Stimulated activated CD4-positive, alpha-beta T cell treated with anti-CD3 and anti-CD28 coated beads, Interleukin-12 subunit alpha, Interleukin-12 subunit beta, amount 100 ng/mL, for 24 hours (primary cell): ENCODE results near the gene PGD.
"Not testable (repeated sequence)": the region's sequence is repeated elsewhere in the genome, so short reads cannot be mapped to it uniquely, and the experiment has no call there.

Experiments
- DNase-seq, 2 experiments: peaks; one replicate each; pipeline ENCODE4 v3.0.0-alpha.2; 2020; ENCODE audit warnings: low read depth in 2 of 2

PGD gene

DNA sequence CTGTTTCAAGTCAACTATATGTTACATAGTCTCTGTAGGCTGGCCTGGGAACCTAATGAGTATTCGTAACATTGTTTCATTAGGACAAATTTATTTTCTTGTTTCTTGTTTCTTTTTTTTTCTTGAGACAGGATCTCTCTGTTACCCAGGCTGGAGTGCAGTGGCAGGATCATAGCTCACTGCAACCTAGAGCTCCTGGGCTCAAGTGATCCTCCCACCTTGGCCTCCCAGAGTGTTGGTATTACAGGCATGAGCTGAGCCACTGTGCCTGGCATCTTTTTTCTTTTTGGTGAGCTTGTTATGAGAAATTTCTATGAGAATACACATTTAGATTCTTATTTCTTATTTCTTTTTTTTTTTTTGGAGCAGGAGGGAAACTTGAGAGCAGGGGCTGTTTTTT is 38.2 kb downstream of the PGD start:
- no peak for DNase-seq

DNA sequence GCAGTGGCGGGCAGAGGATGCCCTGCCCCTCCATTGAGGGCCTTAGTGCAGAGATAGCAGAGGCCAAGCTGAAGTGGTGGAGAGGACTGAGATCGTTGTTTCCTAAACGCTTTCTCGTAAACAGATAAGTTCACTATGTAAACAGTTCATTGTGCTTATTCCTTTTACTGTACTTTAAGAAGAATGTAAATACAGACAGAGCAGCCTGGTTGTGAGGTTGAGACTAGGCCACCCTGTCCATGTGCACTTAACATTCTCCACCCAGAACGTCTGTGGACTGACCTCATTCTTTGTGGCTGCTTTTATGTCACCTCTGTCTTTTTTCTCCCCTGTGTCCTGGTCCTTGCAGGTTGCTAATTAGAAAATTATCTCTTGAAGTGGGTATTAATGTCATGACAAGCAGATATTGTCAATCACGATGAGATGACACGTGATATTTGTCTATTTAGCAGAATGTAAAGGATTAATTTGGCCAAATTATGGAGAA is 39.9 kb downstream of the PGD start:
- no peak for DNase-seq

GRCh38 chr1:10440305-10440704 is 41.4 kb downstream of the PGD start:
- no peak for DNase-seq

GRCh38 chr1:10440794-10441193 is 41.9 kb downstream of the PGD start:
- DNase-seq, result no peak

DNA sequence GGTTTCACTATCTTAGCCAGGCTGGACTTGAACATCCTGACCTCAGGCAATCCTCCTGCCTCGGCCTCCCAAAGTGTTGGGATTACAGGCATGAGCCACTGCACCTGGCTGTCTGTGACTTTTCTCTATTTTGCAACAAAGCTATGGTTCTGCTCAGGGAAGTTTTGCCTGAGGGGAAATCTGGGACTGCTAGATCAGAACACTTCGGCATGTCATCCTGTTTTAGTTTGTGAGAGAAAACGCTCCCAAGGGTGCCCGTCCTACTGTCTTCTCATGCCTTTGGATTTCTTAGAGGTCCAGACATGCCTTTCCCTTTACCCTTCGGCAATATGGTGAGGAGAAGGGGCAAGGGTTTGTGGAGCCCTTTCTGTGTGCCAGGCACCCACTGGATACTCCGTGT is 45.4 kb downstream of the PGD start:
- no peak for DNase-seq

DNA sequence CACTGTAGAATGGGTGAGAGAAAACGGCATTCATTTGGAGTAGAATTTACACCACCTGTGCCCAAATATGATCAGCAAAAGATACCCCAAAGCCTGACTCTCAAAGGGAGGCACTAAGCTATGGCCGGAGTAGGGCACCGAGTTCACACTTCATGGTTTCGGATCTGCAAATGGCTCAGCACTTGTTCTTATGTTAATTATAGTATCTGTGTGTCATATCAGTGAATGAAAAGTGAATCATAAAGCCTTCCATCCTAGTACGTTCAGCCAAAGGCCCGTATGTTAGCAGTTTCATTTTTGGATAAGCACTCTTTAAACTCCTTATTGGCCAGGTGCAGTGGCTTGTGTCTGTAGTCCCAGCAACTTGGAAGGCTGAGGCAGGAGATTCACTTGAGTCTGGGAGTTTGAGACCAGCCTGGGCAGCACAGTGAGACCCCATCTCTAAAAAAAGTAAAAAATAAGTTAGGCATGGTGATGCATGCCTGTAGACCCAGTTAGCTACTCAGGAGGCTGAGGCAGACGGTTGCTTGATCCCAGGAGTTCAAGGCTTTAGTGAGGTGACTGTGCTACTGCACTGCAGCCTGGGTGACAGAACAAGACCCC is 46.0 kb downstream of the PGD start:
- no peak for DNase-seq

DNA sequence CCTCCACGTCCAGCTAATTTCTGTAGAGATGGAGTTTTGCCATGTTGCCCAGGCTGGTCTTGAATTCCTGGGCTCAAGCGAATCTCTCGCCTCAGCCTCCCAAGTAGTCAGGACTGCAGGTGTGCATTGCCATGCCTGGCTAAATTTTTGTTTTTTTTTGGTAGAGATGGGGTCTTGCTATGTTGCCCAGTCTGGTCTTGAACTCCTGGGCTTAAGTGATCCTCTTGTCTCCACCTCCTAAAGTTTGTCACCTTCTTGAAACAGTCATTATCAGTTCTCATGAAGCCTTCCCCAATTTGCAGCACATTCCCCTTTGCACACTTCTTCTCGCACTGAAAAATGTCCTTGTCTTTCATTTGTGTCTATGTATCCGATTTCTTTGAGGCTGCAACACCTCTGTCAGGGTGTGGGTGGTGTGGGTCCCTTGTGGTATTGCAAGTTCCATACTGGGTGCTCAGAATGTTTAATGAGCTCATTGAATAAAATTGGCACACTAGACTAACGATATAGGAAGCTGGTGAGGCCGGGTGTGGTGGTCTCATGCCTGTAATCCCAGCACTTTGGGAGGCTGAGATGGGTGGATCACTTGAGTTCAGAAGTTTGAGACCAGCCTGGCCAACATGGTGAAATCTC is 48.0 kb downstream of the PGD start:
- DNase-seq, result no peak

- no peak for DNase-seq
Observed at GRCh38 chr1:10449751-10450150, 50.9 kb downstream of the PGD start, which contains the start of gene CORT. CORT (plus strand) TSS chr1:10450031; CDS start chr1:10450224, 193 bp downstream.

DNA sequence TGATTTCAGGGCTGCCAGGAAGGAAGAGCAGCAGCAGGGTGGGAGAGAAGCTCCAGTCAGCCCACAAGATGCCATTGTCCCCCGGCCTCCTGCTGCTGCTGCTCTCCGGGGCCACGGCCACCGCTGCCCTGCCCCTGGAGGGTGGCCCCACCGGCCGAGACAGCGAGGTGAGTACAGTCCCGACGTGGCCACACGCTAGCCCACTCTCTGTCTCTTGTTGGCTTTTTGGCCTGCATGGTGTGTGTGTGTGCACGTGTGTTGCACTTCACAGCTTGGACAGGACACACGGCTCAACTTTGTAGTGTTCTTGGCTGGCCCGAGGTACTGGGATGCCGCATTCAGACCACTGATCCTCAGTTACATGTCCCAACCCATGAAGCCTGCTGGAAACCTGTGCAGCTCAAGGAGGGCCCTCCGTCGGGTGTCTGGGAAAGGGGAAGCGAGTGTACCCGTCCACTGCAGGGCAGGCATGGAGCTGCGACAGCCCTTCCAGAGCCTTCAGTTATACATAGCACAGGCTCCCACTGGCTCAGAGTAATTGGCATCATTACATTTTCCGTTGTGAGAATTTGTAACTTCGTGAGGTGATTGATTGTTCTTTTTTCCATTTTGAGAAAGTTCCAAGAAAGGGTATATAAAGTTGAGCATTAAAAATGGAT is 51.4 kb downstream of the PGD start:
- DNase-seq, result no peak

DNA sequence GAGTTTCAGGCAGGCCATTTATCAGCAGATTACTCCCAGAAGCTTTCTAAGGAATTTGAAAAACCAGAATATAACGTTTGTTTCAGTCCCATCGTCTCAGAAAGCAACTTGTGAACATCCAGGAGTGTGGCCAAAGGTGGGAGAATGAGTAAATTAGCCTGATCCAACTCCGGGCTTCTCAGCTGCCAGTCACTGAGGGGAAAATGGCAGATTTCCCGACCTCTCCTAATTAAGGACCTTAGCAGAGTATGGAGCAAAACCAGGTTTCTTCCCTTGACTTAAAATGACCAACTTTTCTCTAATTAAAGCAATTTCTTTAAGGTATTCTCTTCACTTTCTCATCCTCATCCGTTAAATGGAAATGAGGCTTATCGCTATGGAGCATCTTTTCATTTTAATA is 52.0 kb downstream of the PGD start:
- DNase-seq, result no peak

DNA sequence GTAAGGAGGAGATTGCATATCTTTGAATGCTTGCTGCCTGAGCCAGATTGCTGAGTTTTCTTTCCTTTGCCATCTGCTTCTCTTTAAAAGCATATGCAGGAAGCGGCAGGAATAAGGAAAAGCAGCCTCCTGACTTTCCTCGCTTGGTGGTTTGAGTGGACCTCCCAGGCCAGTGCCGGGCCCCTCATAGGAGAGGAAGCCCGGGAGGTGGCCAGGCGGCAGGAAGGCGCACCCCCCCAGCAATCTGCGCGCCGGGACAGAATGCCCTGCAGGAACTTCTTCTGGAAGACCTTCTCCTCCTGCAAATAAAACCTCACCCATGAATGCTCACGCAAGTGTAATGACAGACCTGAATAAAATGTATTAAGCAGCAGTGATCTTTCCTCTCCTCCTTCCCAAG is 52.4 kb downstream of the PGD start:
- no peak for DNase-seq

DNA sequence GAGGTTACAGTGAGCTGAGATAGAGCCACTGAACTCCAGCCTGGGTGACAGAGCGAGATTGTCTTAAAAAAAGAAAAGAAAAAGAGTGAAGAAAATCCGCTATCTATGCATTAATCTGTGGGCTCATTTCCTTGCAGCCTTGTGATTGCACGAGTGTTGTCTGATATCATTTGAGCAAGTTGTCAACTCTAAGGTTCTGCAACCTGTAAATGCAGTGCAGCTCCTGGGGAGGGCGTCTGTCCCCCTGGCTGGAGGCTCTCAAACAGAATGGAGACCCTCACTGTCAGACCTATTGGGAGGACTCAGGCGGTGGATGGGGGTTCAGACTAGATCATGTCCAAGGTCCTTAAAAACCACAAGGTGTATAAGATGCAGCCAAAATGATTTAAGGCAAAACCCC is 57.2 kb downstream of the PGD start:
- DNase-seq, result no peak

DNA sequence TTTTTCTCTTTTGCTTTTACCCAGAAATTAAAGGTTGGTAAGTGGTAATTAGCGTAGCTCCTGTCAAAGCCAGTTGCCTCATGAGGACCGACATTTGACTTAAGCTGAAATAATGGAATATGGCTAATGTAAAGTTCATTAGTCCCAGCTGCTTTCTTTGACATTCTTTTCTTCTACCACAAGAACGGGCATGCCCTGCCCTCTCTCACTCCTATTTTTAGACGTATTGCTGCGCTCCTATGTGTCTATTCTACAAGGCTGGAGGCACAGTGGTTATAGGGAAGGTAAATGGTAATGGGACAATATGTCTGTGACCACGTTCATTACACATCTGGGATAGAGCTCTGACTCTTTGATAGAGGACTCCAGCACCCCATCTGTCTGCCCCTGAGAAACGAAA is 57.8 kb downstream of the PGD start:
- no peak for DNase-seq

DNA sequence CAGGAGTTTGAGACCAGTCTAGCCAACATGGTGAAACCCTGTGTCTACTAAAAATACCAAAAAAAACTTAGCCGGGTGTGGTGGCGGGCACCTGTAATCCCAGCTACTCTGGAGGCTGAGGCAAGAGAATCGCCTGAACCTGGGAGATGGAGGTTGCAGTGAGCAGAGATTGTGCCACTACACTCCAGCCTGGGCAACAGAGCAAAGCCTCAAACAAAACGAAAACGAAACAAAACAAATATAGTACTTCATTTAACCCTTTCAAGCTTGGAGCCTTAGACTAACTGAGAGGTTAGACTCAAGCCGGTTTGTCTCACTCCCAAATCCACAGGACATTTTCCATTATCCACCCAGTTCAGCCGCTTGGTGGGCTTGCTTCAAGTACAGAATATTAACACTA is 58.6 kb downstream of the PGD start:
- not testable (repeated sequence) for DNase-seq

DNA sequence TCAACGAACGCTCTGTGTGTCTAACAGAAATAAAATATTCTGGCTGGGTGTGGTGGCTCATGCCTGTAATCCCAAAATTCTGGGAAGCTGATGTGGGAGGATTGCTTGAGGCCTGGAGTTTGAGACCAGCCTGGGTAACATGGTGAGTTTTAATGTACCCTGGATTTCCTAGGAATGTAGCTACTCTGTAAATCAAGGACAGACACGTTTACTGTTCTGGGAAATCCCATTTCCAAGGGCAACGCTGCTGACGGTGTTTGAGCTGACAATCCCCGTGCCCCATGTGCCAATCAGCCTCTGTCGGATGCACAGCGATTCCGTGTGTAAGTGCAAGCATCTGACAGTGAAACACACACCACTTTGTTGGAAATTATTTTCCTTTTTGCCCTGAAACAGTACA is 59.0 kb downstream of the PGD start:
- no peak for DNase-seq

DNA sequence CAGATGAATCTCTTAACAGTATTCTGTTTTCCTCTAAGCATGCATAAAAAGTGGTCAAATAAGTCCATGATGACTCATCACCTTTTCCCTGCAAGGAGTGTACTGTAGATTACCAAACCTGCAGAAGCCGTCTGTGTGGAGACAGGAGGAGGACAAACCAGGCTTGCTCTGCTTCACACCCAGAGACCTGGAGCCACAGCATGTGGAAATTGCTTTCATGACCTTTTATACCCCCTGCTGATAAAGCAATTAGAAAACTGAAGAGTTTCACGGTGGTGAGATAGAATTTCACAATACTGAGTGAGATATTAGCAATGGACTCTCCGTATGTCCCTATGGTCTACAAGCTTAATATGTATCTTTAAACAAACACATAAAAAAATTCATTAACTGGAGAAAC is 60.3 kb downstream of the PGD start:
- DNase-seq, result no peak

GRCh38 chr1:10467078-10467477 is 68.2 kb downstream of the PGD start:
- DNase-seq, result no peak

DNA sequence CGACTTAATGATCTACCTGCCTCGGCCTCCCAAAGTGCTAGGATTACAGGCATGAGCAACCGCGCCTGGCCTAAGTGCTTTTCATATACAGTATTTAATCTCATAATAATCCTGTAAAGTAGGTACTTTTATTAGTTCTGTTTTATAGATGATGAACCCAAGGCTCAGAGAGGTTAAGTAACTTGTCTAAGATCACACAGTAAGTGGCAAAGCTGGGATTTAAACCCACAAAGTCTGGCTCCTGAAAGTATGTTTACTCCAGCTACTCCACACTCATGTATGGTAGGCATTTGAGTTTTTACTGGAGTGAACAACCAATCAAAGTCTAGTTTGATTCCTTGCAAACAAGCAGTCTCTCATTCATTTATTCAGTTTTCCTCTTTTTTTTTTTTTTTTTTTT is 71.2 kb downstream of the PGD start:
- DNase-seq, result no peak
